Brain microvascular endothelial cell (primary cell): ENCODE results near the gene CEP89.

Source experiments
- DNase-seq: peaks from one replicate; pipeline ENCODE4 v3.0.0-alpha.2; 2020
- H3K27ac ChIP-seq: fragments of 250-450 bp; sonication (Bioruptor Pico); 2 replicates; pipeline ENCODE4 v1.5.1; 2020; ENCODE audit warnings: mild to moderate bottlenecking, moderate library complexity
- H3K27me3 ChIP-seq: fragments of 250-450 bp; sonication (Bioruptor Pico); replicated peaks from 2 replicates; pipeline ENCODE4 v1.5.1; 2020; ENCODE audit warnings: mild to moderate bottlenecking
- H3K36me3 ChIP-seq: fragments of 250-450 bp; sonication (Bioruptor Pico); replicated peaks from 2 replicates; pipeline ENCODE4 v1.5.1; 2020; ENCODE audit warnings: mild to moderate bottlenecking
- H3K4me3 ChIP-seq: 2 replicates; pipeline ENCODE4 v1.5.1; 2011; ENCODE audit warnings: low read depth, mild to moderate bottlenecking, control low read depth, low read length, moderate library complexity
- CTCF ChIP-seq: IDR thresholded peaks from 2 replicates; pipeline ENCODE4 v1.5.1; 2011; ENCODE audit warnings: low read depth, mild to moderate bottlenecking, moderate library complexity, low read length, control low read depth, inconsistent platforms; ENCODE audit errors: missing control alignments
- in situ Hi-C: cut with HindIII; loops from 2 replicates; pipeline ENCODE4 v1.10.0; 2017; ENCODE audit warnings: low sequenced_read_pairs, low pct_ligation_motif_present

CEP89 gene

GRCh38 chr19:32879741-32880140 lies 92.0 kb downstream of the CEP89 start:
- no peak overlapping the region for H3K27ac ChIP-seq
- no peak for DNase-seq
- TF ChIP-seq CTCF = no peak
- in situ Hi-C loops = no loop called here
- no peaks in the 10 kb centered on the region for H3K36me3 ChIP-seq
- H3K27me3 ChIP-seq = no peaks in the 10 kb centered on the region
- H3K4me3 ChIP-seq = no peak overlapping the region

DNA sequence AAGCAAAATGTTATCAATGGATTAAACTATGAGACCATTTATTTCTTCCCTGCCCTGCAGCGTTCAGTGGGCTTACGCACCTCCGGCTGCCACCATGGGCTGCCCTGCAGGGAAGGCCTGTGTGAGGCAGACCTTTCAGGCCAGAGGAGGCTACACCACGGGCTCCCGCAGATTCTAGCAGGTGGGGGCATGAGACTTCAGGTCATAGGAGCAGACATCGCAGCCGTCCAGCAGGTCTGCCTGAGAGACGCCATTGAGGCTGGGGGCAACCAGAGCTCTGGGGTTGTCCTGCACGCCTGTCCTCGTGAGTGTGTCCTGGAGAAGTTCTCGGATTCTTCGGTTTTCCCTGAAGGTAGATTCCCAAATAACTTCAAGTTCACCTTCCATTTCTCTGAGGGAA lies 92.8 kb downstream of the CEP89 start:
- Histone ChIP-seq H3K27ac (no peak overlapping the region), H3K27me3 (no peaks in the 10 kb centered on the region), H3K36me3 (no peaks in the 10 kb centered on the region), H3K4me3 (no peak overlapping the region)
- no peak for DNase-seq
- in situ Hi-C loops = no loop called here
- no peak for TF ChIP-seq CTCF

GRCh38 chr19:32877977-32878745 lies 93.6 kb downstream of the CEP89 start:
- no peaks in the 10 kb centered on the region for H3K27me3 ChIP-seq
- no peaks in the 10 kb centered on the region for H3K36me3 ChIP-seq
- TF ChIP-seq CTCF = no peak
- no peak for DNase-seq
- H3K27ac ChIP-seq = no peak overlapping the region
- H3K4me3 ChIP-seq = no peak overlapping the region
- in situ Hi-C loops = no loop called here

DNA sequence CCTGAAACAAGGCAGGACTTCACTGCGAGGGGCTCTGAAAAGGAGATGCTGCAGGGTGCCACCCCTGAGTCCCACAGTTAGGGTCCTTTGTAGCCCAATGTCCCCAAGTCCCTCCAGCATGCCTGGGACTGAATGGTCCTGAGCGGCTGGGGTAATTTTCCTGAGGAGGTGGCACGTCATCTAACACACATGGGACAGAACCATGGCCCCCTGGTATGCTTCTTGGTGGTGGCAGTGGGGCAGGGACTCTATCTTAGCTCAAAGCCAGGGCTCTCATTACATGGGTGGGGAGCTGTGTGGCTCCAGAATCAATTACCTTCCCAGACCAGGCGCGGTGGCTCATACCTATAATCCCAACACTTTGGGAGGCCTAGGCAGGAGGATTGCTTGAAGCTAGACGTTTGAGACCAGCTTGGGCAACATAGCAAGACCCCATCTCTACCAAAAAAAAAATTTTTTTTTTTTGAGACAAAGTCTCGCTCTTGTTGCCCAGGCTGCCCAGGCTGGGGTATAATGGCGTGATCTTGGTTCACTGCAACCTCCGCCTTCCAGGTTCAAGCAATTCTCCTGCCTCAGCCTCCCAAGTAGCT lies 94.3 kb downstream of the CEP89 start:
- no peaks in the 10 kb centered on the region for H3K27me3 ChIP-seq
- in situ Hi-C loops = no loop called here
- peak overlapping the region; percentile 54 for H3K27ac ChIP-seq

GRCh38 chr19:32876919-32877285 lies 94.9 kb downstream of the CEP89 start:
- in situ Hi-C loops = no loop called here
- H3K27me3 ChIP-seq = no peaks in the 10 kb centered on the region
- peak; percentile 75 for DNase-seq
- TF ChIP-seq CTCF = no peak
- peak overlapping the region; percentile 54 for H3K27ac ChIP-seq
- no peaks in the 10 kb centered on the region for H3K36me3 ChIP-seq
- no peak overlapping the region for H3K4me3 ChIP-seq

More for the DNA sequence above, 94.3 kb downstream of the CEP89 start:
- H3K36me3 ChIP-seq = no peaks in the 10 kb centered on the region
- TF ChIP-seq CTCF = no peak
- no peak for DNase-seq
- no peak overlapping the region for H3K4me3 ChIP-seq
